ENCODE data around the gene ZNF518B. TPM values are rescaled to one million over a fixed set of nuclear protein-coding genes. Genes with fewer than 3 reads are reported as not detected.

Gene ZNF518B
- total and polyA plus RNA-seq, 2 of the 13 experiments (the other 11 are each of a cell fraction or from before 2014, with no cell fraction given), result 0.02 TPM; not detected in 1

DNA sequence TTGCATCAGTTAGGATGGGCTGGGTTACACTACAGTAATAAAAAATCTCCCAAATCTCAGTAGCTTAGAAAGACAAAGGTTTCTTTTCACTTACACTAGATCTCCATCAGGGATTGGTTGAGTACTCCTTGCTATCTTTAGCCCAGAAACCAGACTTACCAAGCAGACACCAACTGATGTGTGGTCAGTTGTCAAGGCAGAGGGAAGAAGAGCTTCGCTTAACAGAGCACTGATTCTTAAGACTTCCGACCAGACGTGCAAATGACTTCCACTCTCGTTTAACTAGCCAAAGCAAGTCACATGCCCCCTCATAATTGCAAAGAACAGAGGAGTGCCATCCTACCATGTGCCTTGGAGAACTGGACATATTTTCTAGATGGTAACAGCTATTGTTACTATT is 5.7 kb upstream of the ZNF518B start:
- 51% methylated on average over 4 of the region's 4 CpGs for WGBS (ENCODE audit: low lambda C conversion rate)
- no peaks in the 10 kb centered on the region for H3K9me3 ChIP-seq (ENCODE audit: low read length)
- in situ Hi-C loops (cut with HindIII; ENCODE audit: extremely low pct_ligation_motif_present, low pct_unique_long_range_greater_than_20kb) (no loop called here), intact Hi-C loops (cut with micrococcal nuclease; ENCODE audit: unreplicated experiment) (loop anchor here (10.0 kb wide), 1 partner anchor 72 kb away; no protein-coding TSS in a partner anchor)
- H2AFZ ChIP-seq (ENCODE audit: low read length), result no peak overlapping the region
- H4K20me1 ChIP-seq (ENCODE audit: insufficient read depth, low read length), result no peaks in the 10 kb centered on the region; the same call in 1 of the 2 replicates
- H3K4me2 ChIP-seq (ENCODE audit: low read depth, low read length), result no peak overlapping the region
- ChIA-PET CTCF (ENCODE audit: low intra/inter-chr PET ratio, low total read pairs) (no interaction called here), POLR2A (no interaction called here)
- TF ChIP-seq ARNT (IDR thresholded peaks at IDR 0.05), result no peak
- TF ChIP-seq ZNF589 (CRISPR knock-in tag; conservative IDR thresholded peaks at IDR 0.05), result no peak
- TF ChIP-seq, protein P1, sequence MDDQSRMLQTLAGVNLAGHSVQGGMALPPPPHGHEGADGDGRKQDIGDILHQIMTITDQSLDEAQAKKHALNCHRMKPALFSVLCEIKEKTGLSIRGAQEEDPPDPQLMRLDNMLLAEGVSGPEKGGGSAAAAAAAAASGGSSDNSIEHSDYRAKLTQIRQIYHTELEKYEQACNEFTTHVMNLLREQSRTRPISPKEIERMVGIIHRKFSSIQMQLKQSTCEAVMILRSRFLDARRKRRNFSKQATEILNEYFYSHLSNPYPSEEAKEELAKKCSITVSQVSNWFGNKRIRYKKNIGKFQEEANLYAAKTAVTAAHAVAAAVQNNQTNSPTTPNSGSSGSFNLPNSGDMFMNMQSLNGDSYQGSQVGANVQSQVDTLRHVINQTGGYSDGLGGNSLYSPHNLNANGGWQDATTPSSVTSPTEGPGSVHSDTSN (CRISPR knock-in tag; IDR thresholded peaks at IDR 0.05; ENCODE audit: borderline replicate concordance), result no peak
- TF ChIP-seq FLYWCH1 (CRISPR knock-in tag; IDR thresholded peaks at IDR 0.05), result no peak
- no peak for TF ChIP-seq ZSCAN22 (CRISPR knock-in tag; IDR thresholded peaks at IDR 0.05)
- no peaks in the 10 kb centered on the region for H3K36me3 ChIP-seq (replicated peaks in 1 of 2; ENCODE audit: control insufficient read depth in 1 of 2, insufficient read depth in 2 of 2, low read length in 2 of 2)
- H3K27me3 ChIP-seq (ENCODE audit: control insufficient read depth in 1 of 2, insufficient read depth in 2 of 2, low read length in 2 of 2), result peaks cover 0 to 4% of the 10 kb centered on the region in 2 experiments; a peak in 1 of 5 replicates
- FAIRE-seq, result no peak
- DNase-seq (ENCODE audit: low spot score), result no peak
- H3K4me1 ChIP-seq (ENCODE audit: insufficient read depth, low read length), result no peaks in the 10 kb centered on the region
- H3K79me2 ChIP-seq (ENCODE audit: insufficient read depth, low read length), result no peaks in the 10 kb centered on the region
- ATAC-seq, result no peak
- no peak overlapping the region for H3K4me3 ChIP-seq (replicated peaks in 1 of 3; ENCODE audit: insufficient read depth in 1 of 3, low read depth in 2 of 3, low read length in 3 of 3)
- no peak overlapping the region for H3K9ac ChIP-seq (ENCODE audit: insufficient read depth, low read depth, low read length)
- H3K27ac ChIP-seq (ENCODE audit: extremely low read length, insufficient read depth, low read length), result no peak overlapping the region
- BruUV-seq (replicated peaks), result no TSS peak

DNA sequence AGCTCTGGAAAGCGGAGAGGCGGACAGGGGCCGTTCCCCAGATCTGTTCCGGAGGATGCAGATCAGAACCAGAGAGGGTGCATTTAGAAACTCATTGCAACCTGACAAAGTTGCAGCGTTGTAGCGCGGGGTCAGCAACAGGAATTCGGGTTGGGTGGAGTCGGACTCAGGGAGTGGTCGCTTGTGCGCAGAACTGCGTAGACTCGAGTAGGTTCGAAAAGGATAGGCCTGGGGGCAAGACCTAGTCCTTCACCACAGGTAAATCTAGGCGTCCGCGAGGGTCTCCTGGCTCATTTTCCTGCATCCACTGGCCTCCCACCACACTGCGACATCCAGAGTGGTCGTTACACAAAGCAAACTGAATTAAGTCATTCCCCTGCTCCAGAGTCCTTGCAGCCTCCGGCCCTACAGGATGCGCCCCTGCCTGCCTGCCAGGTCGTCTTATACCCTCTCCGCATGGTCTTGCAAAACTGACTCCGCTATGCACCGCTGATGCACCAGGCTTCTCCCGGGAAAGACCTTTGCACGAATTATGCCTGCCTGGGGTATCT is 4.7 kb upstream of the ZNF518B start:
- 70% methylated on average over 27 of the region's 27 CpGs for WGBS (ENCODE audit: low lambda C conversion rate)
- ChIA-PET POLR2A (no interaction called here), CTCF (ENCODE audit: low intra/inter-chr PET ratio, low total read pairs) (no interaction called here)
- Histone ChIP-seq H3K4me3 (replicated peaks in 1 of 3; ENCODE audit: insufficient read depth in 1 of 3, low read depth in 2 of 3, low read length in 3 of 3) (no peak overlapping the region), H2AFZ (ENCODE audit: low read length) (no peak overlapping the region), H3K9me3 (ENCODE audit: low read length) (no peaks in the 10 kb centered on the region), H3K9ac (ENCODE audit: insufficient read depth, low read depth, low read length) (no peak overlapping the region), H3K79me2 (ENCODE audit: insufficient read depth, low read length) (no peaks in the 10 kb centered on the region), H4K20me1 (ENCODE audit: insufficient read depth, low read length) (no peaks in the 10 kb centered on the region; the same call in 1 of the 2 replicates), H3K4me1 (ENCODE audit: insufficient read depth, low read length) (no peaks in the 10 kb centered on the region), H3K27me3 (ENCODE audit: control insufficient read depth in 1 of 2, insufficient read depth in 2 of 2, low read length in 2 of 2) (peaks cover 0 to 4% of the 10 kb centered on the region in 2 experiments; a peak in 1 of 5 replicates), H3K4me2 (ENCODE audit: low read depth, low read length) (no peak overlapping the region), H3K36me3 (replicated peaks in 1 of 2; ENCODE audit: control insufficient read depth in 1 of 2, insufficient read depth in 2 of 2, low read length in 2 of 2) (no peaks in the 10 kb centered on the region), H3K27ac (ENCODE audit: extremely low read length, insufficient read depth, low read length) (no peak overlapping the region)
- no peak for FAIRE-seq
- BruUV-seq (replicated peaks), result no TSS peak
- ATAC-seq, result no peak
- intact Hi-C loops (cut with micrococcal nuclease; ENCODE audit: unreplicated experiment) (loop anchor here (10.0 kb wide), 1 partner anchor 73 kb away; no protein-coding TSS in a partner anchor), in situ Hi-C loops (cut with HindIII; ENCODE audit: extremely low pct_ligation_motif_present, low pct_unique_long_range_greater_than_20kb) (no loop called here)
- DNase-seq (ENCODE audit: low spot score), result no peak
- TF ChIP-seq REL (CRISPR knock-in tag; conservative IDR thresholded peaks at IDR 0.05), result no peak
- TF ChIP-seq NONO (IDR thresholded peaks at IDR 0.05), result no peak
- no peak for TF ChIP-seq NONO (CRISPR knock-in tag; conservative IDR thresholded peaks at IDR 0.05)
- no peak for TF ChIP-seq ZNF841 (CRISPR knock-in tag; IDR thresholded peaks at IDR 0.05; ENCODE audit: borderline replicate concordance)
- no peak for TF ChIP-seq IKZF4 (CRISPR knock-in tag; IDR thresholded peaks at IDR 0.05; ENCODE audit: borderline replicate concordance, low read depth, not compliant biosample characterization)
- no peak for TF ChIP-seq SOX13 (IDR thresholded peaks at IDR 0.05)
- no peak for TF ChIP-seq SOX13 (CRISPR knock-in tag; conservative IDR thresholded peaks at IDR 0.05 in 1 of 2, IDR thresholded peaks at IDR 0.05 in 1 of 2)
- no peak for TF ChIP-seq ZNF136 (CRISPR knock-in tag; IDR thresholded peaks at IDR 0.05; ENCODE audit: low read depth)
- no peak for TF ChIP-seq POGZ (CRISPR knock-in tag; IDR thresholded peaks at IDR 0.05)
- TF ChIP-seq, protein P2, sequence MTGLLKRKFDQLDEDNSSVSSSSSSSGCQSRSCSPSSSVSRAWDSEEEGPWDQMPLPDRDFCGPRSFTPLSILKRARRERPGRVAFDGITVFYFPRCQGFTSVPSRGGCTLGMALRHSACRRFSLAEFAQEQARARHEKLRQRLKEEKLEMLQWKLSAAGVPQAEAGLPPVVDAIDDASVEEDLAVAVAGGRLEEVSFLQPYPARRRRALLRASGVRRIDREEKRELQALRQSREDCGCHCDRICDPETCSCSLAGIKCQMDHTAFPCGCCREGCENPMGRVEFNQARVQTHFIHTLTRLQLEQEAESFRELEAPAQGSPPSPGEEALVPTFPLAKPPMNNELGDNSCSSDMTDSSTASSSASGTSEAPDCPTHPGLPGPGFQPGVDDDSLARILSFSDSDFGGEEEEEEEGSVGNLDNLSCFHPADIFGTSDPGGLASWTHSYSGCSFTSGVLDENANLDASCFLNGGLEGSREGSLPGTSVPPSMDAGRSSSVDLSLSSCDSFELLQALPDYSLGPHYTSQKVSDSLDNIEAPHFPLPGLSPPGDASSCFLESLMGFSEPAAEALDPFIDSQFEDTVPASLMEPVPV (CRISPR knock-in tag; IDR thresholded peaks at IDR 0.05), result no peak
- TF ChIP-seq NPAS2 (CRISPR knock-in tag; IDR thresholded peaks at IDR 0.05; ENCODE audit: borderline replicate concordance), result no peak
